ENCODE measurements around the gene PIAS1.

Gene PIAS1

GRCh38 chr15:68175526-68175925, 121.4 kb downstream of the PIAS1 start:
- DNase-seq (ENCODE audit: low read depth in 1 of 2, low spot score in 1 of 2), result no peak

- DNase-seq (ENCODE audit: low read depth in 1 of 2, low spot score in 1 of 2), result no peak
These were observed 122.5 kb downstream of the PIAS1 start for GRCh38 chr15:68176601-68177000.

GRCh38 chr15:68177742-68178141, 123.6 kb downstream of the PIAS1 start:
- no peak for DNase-seq (ENCODE audit: low read depth in 1 of 2, low spot score in 1 of 2)

- DNase-seq (ENCODE audit: low read depth in 1 of 2, low spot score in 1 of 2), result no peak
These were observed 129.7 kb downstream of the PIAS1 start for GRCh38 chr15:68183616-68184315.

GRCh38 chr15:68184616-68185480, 130.7 kb downstream of the PIAS1 start:
- no peak for DNase-seq (ENCODE audit: low read depth in 1 of 2, low spot score in 1 of 2)

- DNase-seq (ENCODE audit: low read depth in 1 of 2, low spot score in 1 of 2), result no peak
These were observed 132.7 kb downstream of the PIAS1 start for GRCh38 chr15:68186671-68187397.

GRCh38 chr15:68187559-68187958, 133.4 kb downstream of the PIAS1 start:
- no peak for DNase-seq (ENCODE audit: low read depth in 1 of 2, low spot score in 1 of 2)

- no peak for DNase-seq (ENCODE audit: low read depth in 1 of 2, low spot score in 1 of 2)
These were observed 134.5 kb downstream of the PIAS1 start for GRCh38 chr15:68188647-68189046.

GRCh38 chr15:68190048-68190447, 135.9 kb downstream of the PIAS1 start:
- no peak for DNase-seq (ENCODE audit: low read depth in 1 of 2, low spot score in 1 of 2)

GRCh38 chr15:68191555-68191954, 137.4 kb downstream of the PIAS1 start:
- DNase-seq (ENCODE audit: low read depth in 1 of 2, low spot score in 1 of 2), result no peak

- DNase-seq (ENCODE audit: low read depth in 1 of 2, low spot score in 1 of 2), result no peak
These were observed 138.0 kb downstream of the PIAS1 start for GRCh38 chr15:68192117-68192516.

GRCh38 chr15:68192804-68193486, 138.8 kb downstream of the PIAS1 start:
- DNase-seq (ENCODE audit: low read depth in 1 of 2, low spot score in 1 of 2), result no peak

GRCh38 chr15:68195336-68196112, 141.4 kb downstream of the PIAS1 start:
- no peak for DNase-seq (ENCODE audit: low read depth in 1 of 2, low spot score in 1 of 2)

- no peak for DNase-seq (ENCODE audit: low read depth in 1 of 2, low spot score in 1 of 2)
These were observed 142.5 kb downstream of the PIAS1 start for GRCh38 chr15:68196445-68197169.

- no peak for DNase-seq (ENCODE audit: low read depth in 1 of 2, low spot score in 1 of 2)
These were observed 143.0 kb downstream of the PIAS1 start for GRCh38 chr15:68197170-68197492.

GRCh38 chr15:68197661-68198437, 143.7 kb downstream of the PIAS1 start:
- DNase-seq (ENCODE audit: low read depth in 1 of 2, low spot score in 1 of 2), result no peak

GRCh38 chr15:68199340-68199739, 145.2 kb downstream of the PIAS1 start:
- no peak for DNase-seq (ENCODE audit: low read depth in 1 of 2, low spot score in 1 of 2)

GRCh38 chr15:68200016-68200861, 146.1 kb downstream of the PIAS1 start:
- DNase-seq (ENCODE audit: low read depth in 1 of 2, low spot score in 1 of 2), result no peak
